Islet precursor cell (in vitro differentiated cells): ENCODE results near the gene KRT24.

Experiments used
- DNase-seq: peaks from one replicate; pipeline ENCODE4 v3.0.0-alpha.2; 2018

The KRT24 gene

DNA sequence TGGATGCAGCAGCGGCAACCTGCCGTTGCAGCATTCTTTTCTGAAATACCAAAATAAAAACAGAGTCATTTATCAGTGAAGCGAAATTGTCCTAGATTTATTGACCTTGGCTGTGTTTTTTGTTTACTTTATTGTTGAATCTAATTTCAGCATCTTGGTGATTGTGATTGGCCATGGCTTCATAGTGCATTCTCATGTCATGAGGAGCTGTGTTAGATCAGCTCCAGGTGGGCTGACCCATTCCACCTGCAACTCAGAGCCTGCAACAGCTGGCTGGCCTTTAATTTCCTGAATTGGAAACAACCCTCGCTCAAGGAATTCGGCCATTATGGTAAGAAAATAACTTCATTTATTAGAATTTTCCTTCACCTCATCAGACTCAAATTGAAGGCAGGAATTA lies 16.4 kb downstream of the KRT24 start:
- DNase-seq, result no peak

DNA sequence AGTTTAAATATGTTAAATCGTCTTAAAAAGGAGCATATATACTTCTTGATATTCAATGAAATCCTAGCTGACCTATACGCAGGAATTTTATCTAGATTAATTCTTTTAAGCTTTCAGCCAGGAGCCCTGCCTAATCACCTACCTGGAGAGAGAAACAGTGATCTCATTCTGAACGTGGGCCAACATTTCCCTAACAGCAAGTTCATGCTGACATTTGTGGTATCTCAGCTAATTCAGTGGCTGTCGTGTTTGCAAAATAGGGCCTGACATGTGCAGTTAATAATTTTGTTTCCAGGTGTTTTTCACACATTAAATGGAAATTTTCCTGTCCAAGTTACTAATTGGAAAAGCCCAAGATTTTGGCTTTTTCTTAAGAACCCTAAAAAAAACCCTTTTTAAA lies 17.4 kb downstream of the KRT24 start:
- no peak for DNase-seq

DNA sequence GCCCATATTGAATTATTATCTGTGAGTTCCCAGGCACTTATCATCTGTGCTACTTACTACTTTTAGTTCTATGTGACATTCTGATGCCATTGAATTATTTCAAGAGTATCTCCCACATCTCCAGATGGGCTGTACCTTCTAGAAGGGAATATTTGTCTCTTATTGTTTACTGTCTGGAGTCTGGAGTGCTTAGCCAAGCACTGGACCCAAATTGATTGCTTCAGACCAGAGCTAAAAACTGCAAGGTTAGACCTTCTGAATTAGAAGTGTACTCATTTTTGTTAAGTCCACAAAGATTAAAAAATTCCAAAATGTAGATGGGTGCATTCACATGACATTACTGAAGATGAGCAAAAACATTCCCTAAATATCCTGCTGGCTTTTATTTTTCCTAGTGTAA lies 22.6 kb downstream of the KRT24 start:
- no peak for DNase-seq

DNA sequence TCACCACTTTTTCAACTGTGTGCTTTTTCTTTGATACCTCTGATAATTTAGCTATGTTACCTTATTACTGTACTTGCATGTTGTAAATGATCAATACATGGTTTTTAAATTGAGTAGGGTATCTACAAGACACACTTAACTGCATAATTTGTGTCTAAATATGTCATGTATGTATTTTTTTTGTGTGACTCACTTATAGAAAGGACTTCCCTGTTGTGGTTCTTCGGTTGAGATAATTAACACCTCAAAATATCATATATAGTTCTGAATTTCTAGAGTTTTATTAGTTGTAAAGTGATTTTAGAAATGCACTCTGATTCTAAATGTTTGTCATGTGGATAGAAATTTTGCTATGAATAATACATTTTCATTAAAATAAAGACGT lies 24.0 kb downstream of the KRT24 start:
- DNase-seq, result no peak

DNA sequence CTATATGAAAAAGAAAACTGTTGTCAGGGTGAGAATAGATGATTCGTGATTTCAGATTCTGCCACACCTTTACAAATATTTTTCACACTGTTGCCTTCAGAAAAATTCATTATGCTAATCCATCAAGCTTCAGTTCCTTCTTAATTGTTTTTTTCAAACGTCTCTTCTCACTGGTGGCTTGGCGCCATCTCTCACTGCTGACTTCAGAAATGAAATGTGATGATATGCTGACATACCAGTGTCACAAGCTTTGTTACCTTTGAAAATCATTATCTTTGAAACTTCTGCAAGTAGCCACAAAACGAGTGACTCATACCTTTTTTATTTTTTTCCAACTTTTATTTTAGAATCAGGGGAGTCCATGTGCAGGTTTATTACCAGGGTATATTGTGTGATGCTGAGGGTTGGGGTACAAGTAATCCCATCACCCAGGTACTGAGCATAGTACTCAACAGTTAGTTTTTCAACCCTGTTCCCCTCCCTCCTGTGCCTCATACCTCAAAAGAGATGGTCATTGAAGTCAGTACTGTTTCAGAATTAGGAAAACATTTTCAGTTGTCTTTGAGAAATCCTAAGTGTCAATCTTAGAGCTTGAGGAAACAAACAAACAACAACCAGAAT lies 24.5 kb downstream of the KRT24 start:
- no peak for DNase-seq

DNA sequence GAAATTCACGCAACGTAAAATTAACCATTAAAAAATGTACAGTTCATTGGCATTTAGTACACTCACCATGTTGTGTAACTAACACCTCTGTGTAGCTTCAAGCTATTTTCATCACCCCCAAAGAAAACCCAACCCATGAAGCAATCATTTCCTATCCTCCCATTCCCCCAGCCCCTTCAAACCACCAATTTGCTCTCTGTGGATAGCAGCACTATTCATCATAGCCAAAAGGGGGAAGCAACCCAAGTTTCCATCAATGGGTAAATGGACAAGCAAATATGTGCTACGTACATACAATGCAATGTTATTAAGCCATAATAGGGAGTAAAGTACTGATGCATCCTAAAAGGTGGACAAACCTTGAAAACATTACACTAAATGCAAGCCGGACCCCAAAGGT lies 27.6 kb downstream of the KRT24 start:
- no peak for DNase-seq

DNA sequence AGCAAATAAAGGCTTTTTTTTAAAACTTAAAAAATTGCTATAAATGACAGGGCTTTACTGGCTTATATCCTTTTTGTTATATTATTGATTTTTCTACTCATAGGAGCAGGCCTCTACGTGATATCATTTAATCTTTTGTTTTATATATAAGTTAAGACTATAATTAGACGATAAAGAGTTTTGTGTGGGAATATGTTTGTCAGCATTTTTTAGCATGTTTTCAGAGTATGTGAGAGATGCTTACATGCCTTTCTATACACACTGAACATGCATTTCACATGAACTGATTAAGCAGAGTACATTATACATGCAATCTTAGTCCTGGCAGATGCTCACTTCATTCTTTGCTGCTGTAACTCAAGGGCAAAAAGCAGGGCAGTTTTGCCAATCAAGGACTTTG lies 30.9 kb downstream of the KRT24 start:
- no peak for DNase-seq

DNA sequence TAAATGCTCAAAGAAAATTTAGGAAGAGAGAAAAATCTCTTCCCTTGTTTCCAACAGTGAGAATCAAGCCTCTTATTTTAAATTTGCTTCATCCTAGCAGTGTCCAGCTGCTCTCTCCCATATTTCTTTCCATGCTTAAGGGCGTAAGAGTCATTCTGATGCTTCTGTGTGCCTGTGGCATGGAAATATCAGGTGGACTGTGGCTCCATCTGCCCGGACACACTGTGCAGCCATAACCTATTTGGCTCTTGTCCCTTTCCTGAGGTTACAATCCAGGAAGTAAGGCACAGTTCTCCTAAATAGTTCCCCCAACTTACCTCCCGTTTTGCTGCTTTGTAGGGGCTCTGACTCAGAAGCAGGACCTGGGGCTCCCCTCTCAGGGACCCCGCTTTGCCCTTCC lies 32.3 kb downstream of the KRT24 start:
- DNase-seq, result no peak

DNA sequence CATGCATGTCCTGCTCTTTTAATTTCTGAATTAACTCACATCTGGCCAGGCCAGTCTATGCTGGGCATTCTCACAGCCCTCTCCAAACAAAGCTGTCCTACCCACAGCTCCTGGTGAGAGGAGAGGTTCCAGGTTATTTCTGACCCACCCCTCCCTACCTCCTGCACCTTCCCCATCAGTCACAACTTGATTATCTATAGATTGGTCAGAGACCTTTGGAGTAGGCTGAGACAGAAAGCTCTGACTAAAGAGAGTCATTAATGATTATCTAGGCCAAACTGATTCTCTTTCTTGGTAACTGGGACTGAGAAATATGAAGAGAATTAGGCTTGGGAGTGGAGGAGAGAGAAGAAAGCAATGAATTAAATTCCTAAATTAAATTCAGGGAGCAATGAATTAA lies 37.2 kb downstream of the KRT24 start:
- DNase-seq, result no peak

DNA sequence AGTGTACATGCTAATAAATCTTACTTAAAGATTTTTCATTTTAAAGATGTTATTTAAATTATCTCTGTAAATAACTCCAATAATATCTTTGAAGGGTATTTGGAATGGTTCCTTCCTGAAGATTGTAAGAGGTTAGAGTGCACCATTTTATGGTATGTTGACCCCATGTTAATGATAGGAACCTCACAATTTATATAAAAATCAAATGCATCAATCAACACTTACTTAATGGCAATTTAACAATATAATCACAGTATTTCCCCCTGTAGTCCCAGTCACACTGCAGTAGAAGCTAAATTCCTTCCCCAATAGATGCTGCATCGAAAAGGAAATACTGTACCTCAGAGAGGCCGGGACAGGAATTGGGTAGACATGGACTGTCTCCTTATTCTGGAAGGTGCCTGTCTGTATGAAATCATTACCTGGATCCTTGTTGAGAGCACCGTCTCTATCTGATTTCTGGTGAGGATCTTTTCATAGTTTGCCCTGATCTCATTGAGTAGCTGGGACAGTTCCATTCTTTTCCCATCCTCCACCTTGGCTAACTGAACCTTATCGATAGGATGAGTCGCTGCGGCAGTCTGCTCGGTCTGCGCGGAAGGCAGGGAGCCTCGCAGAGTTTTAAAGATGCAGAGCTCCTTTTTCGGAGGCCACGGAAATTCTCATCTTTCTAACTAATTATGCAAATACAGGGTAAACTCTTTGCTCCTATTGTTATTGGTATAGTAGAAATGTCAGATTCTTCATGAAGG lies 38.8 kb downstream of the KRT24 start, which contains the start of gene KRT222:
Gene KRT222, minus strand, starts transcription at position 596 of the 752 bp plus-strand sequence. Its CDS starts 78 bp downstream, at position 518.
- DNase-seq, result no peak

DNA sequence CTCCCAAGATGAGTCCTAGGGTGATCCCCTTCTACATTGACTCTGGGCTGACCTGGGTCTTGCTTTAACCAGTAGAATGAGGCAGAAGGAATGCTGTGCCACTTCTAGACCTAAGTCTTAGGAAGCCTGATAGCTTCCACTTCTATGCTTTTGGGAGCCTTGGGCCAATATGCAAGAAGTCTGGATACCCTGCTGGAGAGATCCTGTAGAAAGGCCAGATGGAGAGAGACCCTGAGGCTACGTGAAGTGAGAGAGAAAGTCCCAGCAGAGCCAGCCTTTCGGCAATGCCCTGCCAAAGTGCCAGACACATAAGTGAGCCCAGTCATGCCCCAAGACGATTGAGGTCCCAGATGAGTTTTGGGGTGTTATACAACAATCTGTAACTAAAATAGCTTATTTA lies 40.3 kb downstream of the KRT24 start:
- no peak for DNase-seq

DNA sequence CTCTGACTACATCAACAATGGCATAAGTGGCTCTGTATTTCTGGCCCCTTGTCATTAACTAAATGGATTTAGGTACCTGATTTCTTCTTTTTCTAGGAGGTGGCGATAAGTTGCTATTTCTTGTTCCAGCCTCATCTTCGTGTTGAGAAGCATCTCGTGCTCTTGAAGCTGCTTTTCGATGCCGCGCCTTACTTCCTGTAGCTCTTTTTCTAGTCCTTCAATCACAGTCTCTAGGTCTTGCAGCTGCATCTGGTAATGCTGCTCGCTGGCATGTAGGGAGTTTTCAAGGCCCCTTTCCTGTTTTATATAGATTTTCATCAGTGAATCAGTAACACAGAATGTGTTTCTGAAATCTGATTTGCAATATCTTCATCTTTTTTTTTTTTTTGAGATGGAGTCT lies 43.6 kb downstream of the KRT24 start:
- DNase-seq, result no peak

DNA sequence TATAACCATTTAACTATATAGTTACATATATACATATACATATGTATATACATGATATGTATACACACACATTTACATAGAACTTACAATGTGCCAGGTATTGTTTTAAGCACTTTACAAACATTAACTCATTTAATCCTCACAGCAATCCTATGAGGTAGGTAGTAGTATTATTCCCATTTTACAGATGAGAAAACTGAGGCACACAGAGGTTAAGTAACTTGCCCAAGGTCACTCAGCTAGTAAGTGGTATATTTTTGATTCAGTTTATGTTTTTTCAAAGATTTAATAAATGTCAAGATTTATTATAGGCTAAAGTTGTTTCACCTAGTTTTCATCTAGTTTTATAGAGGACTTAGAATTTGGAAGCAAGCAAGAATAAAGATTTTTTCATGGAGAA lies 45.2 kb downstream of the KRT24 start:
- no peak for DNase-seq

DNA sequence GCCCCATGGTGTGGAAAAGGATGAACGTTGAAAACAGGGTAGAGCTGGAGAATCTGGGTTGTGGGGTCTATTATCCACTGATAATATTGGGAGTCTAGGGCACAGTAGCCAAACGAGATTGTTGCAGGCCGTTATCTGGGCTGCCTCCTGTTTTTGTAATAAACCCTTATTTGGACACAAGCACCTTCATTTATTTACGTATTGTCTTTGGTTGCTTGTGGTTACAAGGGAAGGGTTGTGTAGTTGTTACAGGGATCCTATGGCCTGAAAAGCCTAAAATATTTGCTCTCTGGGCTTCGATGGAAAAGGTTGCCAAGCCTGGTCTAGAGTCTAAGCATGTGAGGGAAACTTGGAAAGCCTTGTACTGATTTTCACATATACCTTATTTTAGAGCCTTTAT lies 51.6 kb downstream of the KRT24 start:
- no peak for DNase-seq

DNA sequence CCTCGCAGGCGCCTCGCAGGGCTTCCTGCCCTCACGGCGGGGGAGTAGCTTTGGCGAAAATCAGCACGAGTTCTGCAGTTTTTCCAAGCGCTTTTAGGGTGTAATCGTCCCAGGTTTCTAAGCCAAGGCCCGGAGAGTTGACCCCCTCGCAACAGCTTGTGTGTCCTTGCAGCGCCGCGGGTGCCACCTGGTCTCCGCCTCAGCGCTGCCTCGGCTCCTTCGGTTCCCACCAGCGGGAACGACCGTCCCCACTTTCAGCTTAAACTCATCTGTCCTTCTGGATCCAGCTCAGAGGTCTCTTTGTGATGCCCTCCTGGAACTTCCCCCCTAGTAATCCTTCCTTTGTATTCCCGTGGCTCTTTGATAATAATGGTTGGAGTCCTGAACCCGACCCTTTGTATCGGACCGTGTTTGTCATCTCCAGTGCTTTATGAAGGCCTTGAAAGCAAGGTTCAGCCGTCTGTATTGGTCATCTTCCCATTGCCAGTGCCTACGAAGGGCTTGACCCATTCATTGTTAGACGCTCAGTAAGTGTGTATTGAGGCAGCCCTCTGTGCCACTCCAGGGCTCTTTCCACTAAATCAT lies 55.1 kb downstream of the KRT24 start:
- no peak for DNase-seq
